GM19193 (cell line): ENCODE measurements around the gene UBE2N.

Source experiments
- POLR2A ChIP-seq: IDR thresholded peaks from 4 replicates; pipeline ENCODE4 v1.6.1; 2011; ENCODE audit not compliant: insufficient read depth, insufficient read length; ENCODE audit errors: extremely low read depth

Gene UBE2N

GRCh38 chr12:93358058-93358457 is 83.7 kb downstream of the UBE2N start:
- no peak for TF ChIP-seq POLR2A

- TF ChIP-seq POLR2A: no peak
These were observed 85.5 kb downstream of the UBE2N start for GRCh38 chr12:93356214-93356613.
